ENCODE measurements around the gene OXNAD1.

OXNAD1 gene

GRCh38 chr3:16247282-16248061 is 17.5 kb upstream of the OXNAD1 start:
- DNase-seq = peak; percentile 93

- DNase-seq = no peak
These were observed 16.5 kb upstream of the OXNAD1 start for GRCh38 chr3:16248556-16248955.

GRCh38 chr3:16249336-16249735 is 15.7 kb upstream of the OXNAD1 start:
- no peak for DNase-seq

GRCh38 chr3:16249886-16250285 is 15.1 kb upstream of the OXNAD1 start:
- no peak for DNase-seq

- DNase-seq = no peak
These were observed 13.5 kb upstream of the OXNAD1 start for GRCh38 chr3:16251316-16252085.

GRCh38 chr3:16252243-16252978 is 12.6 kb upstream of the OXNAD1 start:
- no peak for DNase-seq

GRCh38 chr3:16252988-16253387 is 12.0 kb upstream of the OXNAD1 start:
- DNase-seq = no peak

GRCh38 chr3:16253601-16254000 is 11.4 kb upstream of the OXNAD1 start:
- no peak for DNase-seq

GRCh38 chr3:16254916-16255315 is 10.1 kb upstream of the OXNAD1 start:
- DNase-seq = no peak

GRCh38 chr3:16255326-16255725 is 9.7 kb upstream of the OXNAD1 start:
- DNase-seq = no peak

- DNase-seq = no peak
These were observed 9.3 kb upstream of the OXNAD1 start for GRCh38 chr3:16255726-16256125.

GRCh38 chr3:16257309-16257708 is 7.7 kb upstream of the OXNAD1 start:
- DNase-seq = no peak

GRCh38 chr3:16258177-16258576 is 6.8 kb upstream of the OXNAD1 start:
- DNase-seq = no peak

GRCh38 chr3:16258866-16259265 is 6.1 kb upstream of the OXNAD1 start:
- no peak for DNase-seq

GRCh38 chr3:16260046-16260445 is 5.0 kb upstream of the OXNAD1 start:
- no peak for DNase-seq

- DNase-seq = no peak
These were observed 2.8 kb upstream of the OXNAD1 start for GRCh38 chr3:16262174-16262573.

GRCh38 chr3:16264174-16264707 is 771 bp upstream of the OXNAD1 start:
- DNase-seq = no peak

GRCh38 chr3:16265455-16265786 is 409 bp downstream of the OXNAD1 start:
- no peak for DNase-seq

GRCh38 chr3:16266714-16267113 is 1.7 kb downstream of the OXNAD1 start:
- DNase-seq = no peak

- DNase-seq = no peak
These were observed 5.8 kb downstream of the OXNAD1 start for GRCh38 chr3:16270855-16271254.

- DNase-seq = no peak
These were observed 7.6 kb downstream of the OXNAD1 start for GRCh38 chr3:16272588-16272987.

- DNase-seq = no peak
These were observed 8.9 kb downstream of the OXNAD1 start for GRCh38 chr3:16273867-16274266.

GRCh38 chr3:16277471-16277870 is 12.5 kb downstream of the OXNAD1 start:
- DNase-seq = no peak

All from KG1 (cell line).